SK-N-SH treated with all-trans-retinoic acid at 6 μM for 48 hours (cell line): ENCODE measurements around the gene PRKAG1.

ENCODE experiments used
- BACH2 ChIP-seq: fragments of 250-450 bp; sonication (Bioruptor Pico); IDR thresholded peaks from 2 replicates; pipeline ENCODE4 v1.9.0; 2021; ENCODE audit warnings: mild to moderate bottlenecking, borderline replicate concordance
- ISL1 ChIP-seq: fragments of 250-450 bp; sonication (Bioruptor Pico); IDR thresholded peaks from 2 replicates; pipeline ENCODE4 v2.1.2; 2022; ENCODE audit warnings: mild to moderate bottlenecking, moderate library complexity
- PATZ1 ChIP-seq: fragments of 250-450 bp; sonication (Bioruptor Pico); IDR thresholded peaks from 2 replicates; pipeline ENCODE4 v1.8.0; 2020; ENCODE audit warnings: mild to moderate bottlenecking, moderate library complexity, borderline replicate concordance
- POU6F1 ChIP-seq: fragments of 250-450 bp; sonication (Bioruptor Pico); IDR thresholded peaks from 2 replicates; pipeline ENCODE4 v1.8.0; 2021; ENCODE audit warnings: low read depth, mild to moderate bottlenecking, moderate library complexity, borderline replicate concordance
- RARB ChIP-seq: fragments of 250-450 bp; sonication (Bioruptor Pico); IDR thresholded peaks from 2 replicates; pipeline ENCODE4 v1.8.0; 2021; ENCODE audit warnings: mild to moderate bottlenecking, moderate library complexity
- TCF4 ChIP-seq: fragments of 250-450 bp; sonication (Bioruptor Pico); IDR thresholded peaks from 2 replicates; pipeline ENCODE4 v1.8.0; 2021; ENCODE audit warnings: mild to moderate bottlenecking, moderate library complexity, borderline replicate concordance
- TOX ChIP-seq: fragments of 250-450 bp; sonication (Bioruptor Pico); IDR thresholded peaks from 2 replicates; pipeline ENCODE4 v1.8.0; 2021; ENCODE audit warnings: mild to moderate bottlenecking, moderate library complexity, borderline replicate concordance
- ZFP30 ChIP-seq: fragments of 450-650 bp; formaldehyde crosslinking; IDR thresholded peaks from 2 replicates; pipeline ENCODE4 v1.5.0; 2022; ENCODE audit warnings: mild to moderate bottlenecking, moderate library complexity
- ZNF8 ChIP-seq: fragments of 450-650 bp; formaldehyde crosslinking; IDR thresholded peaks from 2 replicates; pipeline ENCODE4 v1.5.0; 2020; ENCODE audit warnings: mild to moderate bottlenecking, moderate library complexity

GRCh38 chr12:48993787-48994186 lies 24.8 kb downstream of the PRKAG1 start:
- TF ChIP-seq RARB (no peak), ZNF8 (CRISPR knock-in tag) (no peak), BACH2 (CRISPR knock-in tag) (no peak), ZFP30 (CRISPR knock-in tag) (no peak), TCF4 (CRISPR knock-in tag) (no peak), POU6F1 (no peak), PATZ1 (no peak), TOX (CRISPR knock-in tag) (no peak), ISL1 (CRISPR knock-in tag) (no peak)
